ENCODE measurements around the gene ACVR1. TPM values are rescaled to one million over a fixed set of nuclear protein-coding genes. Genes with fewer than 3 reads are reported as not detected.

ACVR1 gene
- total and polyA plus RNA-seq, 4 donors: 7.5 to 38.3 (median 23.4) TPM

DNA sequence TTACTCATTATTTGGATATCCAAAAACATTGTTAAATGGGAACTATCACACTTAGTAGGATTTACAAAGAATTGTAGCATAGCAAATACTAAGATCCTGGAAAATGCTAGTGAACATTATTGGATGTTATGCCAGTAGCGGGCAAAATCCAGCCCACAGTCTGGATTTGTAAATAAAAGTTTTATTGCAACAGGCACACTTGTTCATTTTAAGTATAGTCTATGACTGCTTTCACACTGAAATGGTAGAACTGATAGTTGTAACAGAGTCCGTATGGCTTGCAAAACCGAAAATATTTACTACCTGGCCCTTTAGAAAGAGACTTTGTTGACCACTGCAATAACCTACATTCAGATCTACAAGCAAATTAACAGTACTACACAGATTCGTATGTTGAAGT lies 53.6 kb downstream of the ACVR1 start:
- no peak overlapping the region for H3K4me3 ChIP-seq
- TF ChIP-seq, protein P1, sequence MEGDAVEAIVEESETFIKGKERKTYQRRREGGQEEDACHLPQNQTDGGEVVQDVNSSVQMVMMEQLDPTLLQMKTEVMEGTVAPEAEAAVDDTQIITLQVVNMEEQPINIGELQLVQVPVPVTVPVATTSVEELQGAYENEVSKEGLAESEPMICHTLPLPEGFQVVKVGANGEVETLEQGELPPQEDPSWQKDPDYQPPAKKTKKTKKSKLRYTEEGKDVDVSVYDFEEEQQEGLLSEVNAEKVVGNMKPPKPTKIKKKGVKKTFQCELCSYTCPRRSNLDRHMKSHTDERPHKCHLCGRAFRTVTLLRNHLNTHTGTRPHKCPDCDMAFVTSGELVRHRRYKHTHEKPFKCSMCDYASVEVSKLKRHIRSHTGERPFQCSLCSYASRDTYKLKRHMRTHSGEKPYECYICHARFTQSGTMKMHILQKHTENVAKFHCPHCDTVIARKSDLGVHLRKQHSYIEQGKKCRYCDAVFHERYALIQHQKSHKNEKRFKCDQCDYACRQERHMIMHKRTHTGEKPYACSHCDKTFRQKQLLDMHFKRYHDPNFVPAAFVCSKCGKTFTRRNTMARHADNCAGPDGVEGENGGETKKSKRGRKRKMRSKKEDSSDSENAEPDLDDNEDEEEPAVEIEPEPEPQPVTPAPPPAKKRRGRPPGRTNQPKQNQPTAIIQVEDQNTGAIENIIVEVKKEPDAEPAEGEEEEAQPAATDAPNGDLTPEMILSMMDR (IDR thresholded peaks at IDR 0.05; ENCODE audit: control extremely low read depth, extremely low read depth): no peak
- no peaks in the 10 kb centered on the region for H3K27me3 ChIP-seq (ENCODE audit: control insufficient read depth in 3 of 3, insufficient read depth in 3 of 3, low read length in 2 of 3)
- H3K36me3 ChIP-seq (ENCODE audit: control insufficient read depth in 4 of 4, insufficient read depth in 4 of 4, low read length in 4 of 4): peaks cover 0 to 7% (median 3%) of the 10 kb centered on the region in 4 donors
- no peak overlapping the region for H3K9ac ChIP-seq (ENCODE audit: insufficient read depth in 1 of 2, low read length in 2 of 2)
- peaks cover 2 to 21% (median 4%) of the 10 kb centered on the region in 5 donors for H3K4me1 ChIP-seq (ENCODE audit: control insufficient read depth in 5 of 5, insufficient read depth in 5 of 5, low read length in 5 of 5)
- no peak overlapping the region for H3K27ac ChIP-seq (ENCODE audit: low read depth in 1 of 2, low read length in 1 of 2)
- no peak for ATAC-seq (ENCODE audit: insufficient read depth, low FRiP score)
- DNase-seq: no peak
- no peaks in the 10 kb centered on the region for H3K9me3 ChIP-seq (ENCODE audit: control insufficient read depth in 4 of 4, insufficient read depth in 3 of 4, low read length in 3 of 4)
- WGBS, 2 donors: 80 to 87% methylated on average over 4 of the region's 4 CpGs

DNA sequence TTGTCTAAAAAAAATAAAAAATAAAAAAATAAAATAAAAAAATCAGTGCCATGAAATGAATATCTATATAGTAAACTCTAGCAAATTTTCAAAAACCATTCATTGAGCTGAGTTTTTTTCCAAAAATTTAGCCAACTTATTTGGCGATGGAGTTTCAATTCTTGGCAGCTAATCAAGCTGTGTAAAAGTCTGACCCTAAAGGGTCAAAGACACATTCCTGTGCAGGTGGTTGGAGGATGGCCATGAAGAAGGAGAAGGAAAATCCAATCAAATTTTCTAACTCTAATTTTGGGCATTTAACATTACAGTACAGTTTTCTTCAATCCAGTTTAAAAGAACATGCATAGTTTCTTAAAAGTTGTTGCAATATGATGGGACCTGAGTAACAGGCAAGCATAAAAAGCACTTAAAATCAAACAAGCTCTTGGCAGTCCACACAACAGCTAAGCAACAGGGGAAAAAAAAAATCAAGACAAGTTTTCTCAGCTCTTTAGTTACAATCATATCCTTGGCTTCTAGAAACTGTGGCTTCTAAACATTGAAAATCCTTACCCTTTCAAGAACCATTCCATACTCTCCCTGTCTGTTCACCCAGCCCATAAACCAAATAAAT lies 54.5 kb downstream of the ACVR1 start:
- ATAC-seq (ENCODE audit: insufficient read depth, low FRiP score): peak; percentile 6
- no peak overlapping the region for H3K27ac ChIP-seq (ENCODE audit: low read depth in 1 of 2, low read length in 1 of 2)
- TF ChIP-seq, protein P1 (IDR thresholded peaks at IDR 0.05; ENCODE audit: control extremely low read depth, extremely low read depth): no peak
- H3K27me3 ChIP-seq (ENCODE audit: control insufficient read depth in 3 of 3, insufficient read depth in 3 of 3, low read length in 2 of 3): no peaks in the 10 kb centered on the region
- WGBS, 2 donors: 58 to 76% methylated on average over 1 of the region's 1 CpG
- peaks cover 3 to 14% (median 7%) of the 10 kb centered on the region in 4 donors for H3K36me3 ChIP-seq (ENCODE audit: control insufficient read depth in 4 of 4, insufficient read depth in 4 of 4, low read length in 4 of 4)
- DNase-seq: peak in 1 of 3 donors; percentile 44
- no peaks in the 10 kb centered on the region for H3K9me3 ChIP-seq (ENCODE audit: control insufficient read depth in 4 of 4, insufficient read depth in 3 of 4, low read length in 3 of 4)
- H3K9ac ChIP-seq (ENCODE audit: insufficient read depth in 1 of 2, low read length in 2 of 2): no peak overlapping the region
- H3K4me3 ChIP-seq: no peak overlapping the region
- peaks cover 2 to 21% (median 4%) of the 10 kb centered on the region in 5 donors for H3K4me1 ChIP-seq (ENCODE audit: control insufficient read depth in 5 of 5, insufficient read depth in 5 of 5, low read length in 5 of 5)

- H3K36me3 ChIP-seq (ENCODE audit: control insufficient read depth in 4 of 4, insufficient read depth in 4 of 4, low read length in 4 of 4): peaks cover 3 to 19% (median 7%) of the 10 kb centered on the region in 4 donors
- H3K27me3 ChIP-seq (ENCODE audit: control insufficient read depth in 3 of 3, insufficient read depth in 3 of 3, low read length in 2 of 3): no peaks in the 10 kb centered on the region
- ATAC-seq (ENCODE audit: insufficient read depth, low FRiP score) (no peak), DNase-seq (peak in 1 of 3 donors; percentile 37)
- no peak overlapping the region for H3K27ac ChIP-seq (ENCODE audit: low read depth in 1 of 2, low read length in 1 of 2)
- H3K4me3 ChIP-seq: no peak overlapping the region
- H3K4me1 ChIP-seq (ENCODE audit: control insufficient read depth in 5 of 5, insufficient read depth in 5 of 5, low read length in 5 of 5): peaks cover 0 to 18% (median 4%) of the 10 kb centered on the region in 5 donors
- WGBS, 2 donors: 90 to 91% methylated on average over 3 of the region's 3 CpGs
- H3K9me3 ChIP-seq (ENCODE audit: control insufficient read depth in 4 of 4, insufficient read depth in 3 of 4, low read length in 3 of 4): no peaks in the 10 kb centered on the region
- no peak overlapping the region for H3K9ac ChIP-seq (ENCODE audit: insufficient read depth in 1 of 2, low read length in 2 of 2)
- TF ChIP-seq, protein P1 (IDR thresholded peaks at IDR 0.05; ENCODE audit: control extremely low read depth, extremely low read depth): no peak
Measured at GRCh38 chr2:157820193-157820592, 55.9 kb downstream of the ACVR1 start.

Measured in lung (tissue), 12 donors.